Measurements from ENCODE around the gene TMTC2.
"Not testable (repeated sequence)": the region's sequence is repeated elsewhere in the genome, so short reads cannot be mapped to it uniquely, and the experiment has no call there.

Gene TMTC2

DNA sequence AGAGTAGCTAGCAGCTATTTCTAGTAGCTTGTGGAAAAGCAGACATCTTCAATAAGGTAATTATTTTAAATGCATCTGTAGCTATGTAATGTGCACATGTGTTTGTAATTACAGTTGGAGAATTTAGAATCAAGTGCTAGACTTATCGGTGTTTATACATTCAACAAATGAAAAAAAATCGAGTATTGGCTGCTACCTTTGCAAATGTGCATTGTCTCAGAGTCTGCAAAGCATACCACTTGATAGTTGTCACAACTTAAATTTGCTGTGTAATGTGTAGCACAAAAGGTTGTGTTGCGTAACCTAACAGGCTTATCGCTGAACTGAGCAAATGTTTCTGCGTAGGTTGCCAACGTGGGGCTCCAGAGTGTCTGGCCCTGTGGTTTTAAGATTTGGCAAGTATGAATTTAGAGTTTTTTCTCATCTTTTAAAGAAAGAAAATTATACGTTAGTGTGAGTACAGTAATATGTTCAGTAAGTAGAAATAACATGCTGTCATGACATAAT is 44.3 kb downstream of the TMTC2 start:
- DNase-seq, result no peak

DNA sequence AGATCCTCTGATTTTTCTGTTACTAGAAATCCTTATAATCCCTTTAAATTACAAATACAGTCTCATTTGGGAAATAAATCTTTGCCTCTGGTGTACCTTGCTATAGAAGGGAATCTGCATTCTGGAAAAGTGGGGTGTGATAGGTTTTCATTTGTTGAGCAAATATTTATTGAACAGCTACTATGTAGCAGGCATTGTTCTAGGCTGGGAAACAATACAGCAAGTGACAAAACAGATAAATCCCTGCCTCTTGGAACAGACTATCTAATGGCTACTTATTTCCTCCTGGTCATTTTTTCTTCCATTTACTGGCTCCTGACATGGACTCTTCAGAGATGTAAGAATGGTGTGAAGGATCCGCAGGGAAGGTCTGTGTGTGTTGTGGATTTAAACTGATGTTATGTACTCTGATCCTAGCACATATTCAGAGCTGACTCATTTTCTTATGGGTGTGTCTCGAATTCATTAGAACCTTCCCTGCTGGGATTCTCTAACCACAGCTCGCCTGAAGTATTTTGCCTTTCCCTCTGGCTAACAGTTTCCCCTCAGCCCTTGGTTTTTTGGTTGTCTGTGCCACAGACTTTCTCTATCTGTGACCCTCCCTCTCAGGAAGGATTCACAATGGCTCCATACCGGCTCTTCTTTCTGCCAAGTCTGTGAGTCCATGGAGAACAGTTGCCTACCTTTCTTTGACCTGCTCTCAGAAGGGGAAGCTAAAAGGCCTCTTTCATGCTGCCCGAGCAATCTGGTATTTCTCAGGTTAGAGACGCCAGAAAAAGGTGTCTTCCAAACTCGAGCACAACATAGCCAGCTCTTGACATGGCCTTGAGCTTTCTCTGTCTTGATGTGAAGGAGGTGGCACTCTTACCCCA is 53.7 kb downstream of the TMTC2 start:
- DNase-seq, result no peak

DNA sequence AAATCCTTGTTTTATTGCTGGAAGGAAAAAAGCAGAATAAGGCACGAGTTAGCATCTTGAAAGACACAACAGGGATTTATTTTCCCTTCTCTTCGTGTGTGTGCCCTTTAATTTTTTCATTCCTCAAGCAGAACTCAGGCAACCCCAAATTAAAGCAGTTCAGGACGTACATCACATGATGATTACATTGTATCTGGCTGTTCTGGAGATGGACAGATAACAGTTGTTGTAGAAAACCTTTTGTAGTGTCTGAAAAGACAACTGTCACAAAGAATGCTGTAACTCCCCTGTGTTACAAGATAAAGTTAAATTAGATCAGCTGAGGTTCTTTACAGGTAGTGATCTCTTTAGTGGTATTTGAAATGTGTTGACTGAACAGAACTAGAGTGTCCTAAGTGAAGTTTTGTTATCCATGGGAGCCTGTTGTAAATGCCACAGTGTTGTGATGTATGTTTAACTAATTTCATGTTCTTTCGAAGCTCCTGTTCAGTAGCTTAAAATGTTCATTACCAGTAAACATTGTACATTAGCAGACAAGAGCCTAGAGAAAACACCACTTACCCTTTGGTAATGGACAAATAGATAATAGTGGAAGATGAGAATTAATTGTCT is 58.5 kb downstream of the TMTC2 start:
- no peak for DNase-seq

DNA sequence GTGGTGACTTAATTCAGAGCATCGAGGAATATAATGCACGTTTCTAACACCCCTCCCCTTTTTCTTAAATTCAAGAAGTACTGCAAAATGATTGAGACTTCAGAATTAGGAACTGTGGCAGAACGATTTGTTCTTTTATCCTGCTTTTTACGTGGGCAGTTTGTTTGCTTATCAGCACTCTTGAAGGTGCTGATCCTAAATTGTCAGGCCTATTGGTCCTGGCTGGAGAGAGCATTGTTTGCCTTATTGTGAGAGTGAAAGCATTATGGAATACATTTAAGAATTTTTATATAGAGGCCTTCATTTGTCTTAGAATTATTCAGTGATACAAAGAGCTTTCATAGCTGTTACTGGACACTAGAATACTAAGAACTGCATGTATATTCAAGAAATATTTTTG is 59.1 kb downstream of the TMTC2 start:
- no peak for DNase-seq

DNA sequence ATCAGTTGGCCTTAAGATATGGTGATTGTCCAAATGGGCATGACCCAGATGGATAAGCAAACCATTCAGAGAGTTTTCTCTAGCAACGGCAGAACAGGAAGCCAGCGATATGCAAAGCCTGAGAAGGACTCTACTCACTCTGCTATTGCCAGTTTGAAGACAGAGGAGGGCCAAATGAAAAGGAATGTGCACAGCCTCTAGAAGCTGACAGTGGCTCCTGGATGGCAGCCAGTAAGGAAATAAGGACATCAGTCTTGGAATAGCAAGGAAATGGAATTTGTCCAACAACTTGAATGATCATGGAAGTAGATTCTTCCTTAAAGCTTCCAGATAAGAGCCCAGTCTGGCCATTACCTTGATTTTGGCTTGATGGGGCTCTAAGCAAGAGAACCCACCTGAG is 60.0 kb downstream of the TMTC2 start:
- no peak for DNase-seq

DNA sequence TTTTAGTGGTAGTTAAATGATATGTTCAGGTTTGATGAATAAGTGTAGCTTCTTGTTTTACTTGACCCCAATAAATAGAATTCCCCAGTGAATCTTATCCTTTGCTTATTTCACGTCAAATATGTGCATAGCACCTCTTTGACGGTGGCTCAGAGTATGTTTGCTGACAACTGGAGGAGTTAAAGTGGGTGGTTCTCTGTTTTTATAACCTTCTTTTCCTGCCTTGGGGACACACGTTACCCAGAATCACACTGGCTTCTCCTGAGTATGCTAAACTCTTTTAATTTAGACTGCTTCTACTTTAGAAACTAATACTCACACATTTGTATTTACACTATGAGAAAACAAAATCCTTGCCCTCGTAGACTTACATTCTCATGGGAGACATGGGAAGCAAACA is 62.3 kb downstream of the TMTC2 start:
- DNase-seq, result no peak

DNA sequence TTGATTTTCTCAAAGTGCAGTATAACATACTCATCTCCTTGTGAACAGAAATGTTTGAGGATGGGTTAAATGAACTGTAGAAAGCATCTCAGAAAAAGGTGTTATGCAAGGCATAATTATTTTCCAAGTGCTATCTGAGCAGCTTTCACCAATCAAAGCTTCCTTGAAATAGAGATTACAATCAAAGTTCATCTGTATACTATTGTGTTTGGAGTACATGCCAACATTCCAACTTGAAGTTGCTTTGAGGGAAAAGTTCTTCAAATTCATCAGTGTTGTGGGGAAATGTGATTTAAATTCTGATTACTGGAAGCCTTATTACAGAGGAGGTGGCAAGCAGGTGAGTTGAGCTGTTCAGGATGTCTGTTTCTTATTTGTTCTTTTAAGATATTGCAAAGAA is 68.2 kb downstream of the TMTC2 start:
- no peak for DNase-seq

DNA sequence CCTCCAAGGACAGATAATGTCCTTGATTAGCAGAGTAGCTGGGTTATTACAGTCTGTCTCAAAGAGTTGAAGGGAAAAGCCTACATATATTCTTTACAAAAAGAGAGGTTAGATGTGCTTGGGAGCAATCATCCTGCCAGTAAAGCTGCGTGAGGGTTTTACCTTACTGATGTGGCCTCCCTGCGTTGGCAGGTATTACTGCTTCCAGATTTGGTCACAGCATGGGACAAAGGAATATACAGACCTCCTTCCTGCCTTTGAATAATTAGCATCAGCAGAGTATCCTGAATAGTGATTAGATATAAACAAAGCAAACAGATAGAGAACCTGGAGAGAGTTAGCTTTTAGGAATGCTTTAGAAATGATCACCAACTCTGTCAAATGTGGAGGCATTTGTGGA is 69.6 kb downstream of the TMTC2 start:
- DNase-seq, result no peak

DNA sequence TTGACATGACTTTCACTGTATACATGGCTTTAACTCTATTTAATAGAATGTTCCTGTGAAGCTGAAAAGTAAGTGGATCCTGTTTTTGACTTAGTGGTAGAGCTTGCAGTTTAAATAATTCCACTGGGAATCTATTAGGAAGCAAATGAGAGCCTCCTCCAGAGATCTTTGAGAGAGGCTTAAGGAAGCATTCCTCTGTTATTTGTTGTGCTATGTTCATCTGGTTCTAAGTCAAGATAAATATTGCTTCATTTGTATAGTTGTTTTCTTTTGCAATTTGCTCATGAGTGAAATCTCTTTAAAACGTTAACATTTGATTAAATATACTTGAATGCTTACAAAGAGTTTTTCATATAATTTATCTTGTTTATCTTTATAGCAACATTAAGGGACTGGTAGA is 70.4 kb downstream of the TMTC2 start:
- no peak for DNase-seq

DNA sequence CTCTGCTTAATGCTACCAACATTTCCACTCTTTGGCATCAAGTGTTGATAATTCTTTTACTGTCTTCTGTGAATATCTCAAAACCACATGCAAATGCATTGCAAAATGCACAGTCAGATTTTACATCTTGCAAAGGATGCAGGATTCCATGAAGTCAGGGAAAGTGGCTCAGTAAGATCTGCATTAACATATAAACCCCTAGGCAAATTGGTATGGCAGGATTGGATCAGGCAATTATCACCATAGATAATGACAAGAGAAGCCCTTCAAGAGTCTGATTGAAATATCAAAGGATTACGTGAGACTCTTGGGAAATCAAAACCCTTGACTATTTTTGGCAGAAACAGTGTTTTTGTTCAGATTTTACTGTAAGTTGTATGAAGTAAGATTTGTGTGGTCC is 71.0 kb downstream of the TMTC2 start:
- no peak for DNase-seq

DNA sequence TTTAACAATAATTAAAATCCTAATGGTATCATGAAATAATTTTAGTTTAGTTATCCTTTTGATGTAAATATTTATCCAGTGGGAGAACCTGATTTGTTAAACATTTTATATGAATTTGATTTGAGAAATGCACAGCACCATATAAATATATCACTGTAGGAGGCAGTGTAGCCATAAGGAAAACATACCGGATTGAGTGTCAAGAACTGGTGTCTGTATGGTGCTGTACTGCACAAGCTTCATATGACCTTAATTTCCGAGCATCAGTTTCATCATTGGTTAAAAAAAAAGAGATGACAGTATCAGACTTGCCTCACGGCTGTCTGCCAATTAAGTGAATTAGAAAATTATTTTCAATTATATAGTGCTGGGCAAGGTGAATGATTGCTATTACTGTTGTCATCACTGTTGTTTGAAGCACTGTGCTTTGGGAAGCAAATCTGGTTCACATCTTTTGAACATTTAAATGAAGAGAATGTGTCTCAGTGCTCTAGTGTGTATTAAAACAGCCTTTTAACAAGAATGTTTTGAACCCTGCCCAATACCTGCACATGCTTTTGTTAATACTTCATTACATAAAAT is 72.1 kb downstream of the TMTC2 start:
- no peak for DNase-seq

DNA sequence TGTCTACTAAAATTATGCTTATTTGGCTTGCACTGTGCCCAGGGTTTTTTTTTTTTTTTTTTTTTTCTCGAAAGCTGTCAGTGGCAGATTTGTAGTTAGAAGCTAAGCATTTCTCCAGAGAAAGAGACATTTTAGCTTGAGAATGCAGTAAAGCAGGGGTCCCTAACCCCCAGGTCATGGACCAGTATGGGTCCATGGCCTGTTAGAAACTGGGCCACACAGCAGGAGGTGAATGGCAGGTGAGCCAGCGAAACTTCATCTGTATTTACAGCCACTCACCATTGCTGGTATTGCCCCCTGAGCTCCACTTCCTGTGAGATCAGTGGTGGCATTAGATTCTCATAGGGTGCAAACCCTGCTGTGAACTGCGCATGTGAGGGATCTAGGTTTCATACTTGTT is 73.7 kb downstream of the TMTC2 start:
- DNase-seq, result no peak

DNA sequence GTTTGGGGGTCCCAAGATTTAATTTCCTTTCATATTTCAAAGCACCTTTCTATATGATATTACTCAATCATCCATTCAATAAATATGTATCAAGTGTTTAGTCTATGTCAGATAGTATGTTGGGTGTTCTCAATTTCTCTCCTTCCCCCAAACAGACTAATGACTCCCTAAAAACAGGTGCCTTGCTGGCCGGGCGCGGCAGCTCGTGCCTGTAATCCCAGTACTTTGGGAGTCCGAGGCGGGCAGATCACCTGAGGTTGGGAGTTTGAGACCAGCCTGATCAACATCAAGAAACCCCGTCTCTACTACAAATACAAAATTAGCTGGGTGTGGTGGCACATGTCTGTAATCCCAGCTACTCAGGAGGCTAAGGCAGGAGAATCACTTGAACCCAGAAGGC is 78.5 kb downstream of the TMTC2 start:
- DNase-seq, result not testable (repeated sequence)

DNA sequence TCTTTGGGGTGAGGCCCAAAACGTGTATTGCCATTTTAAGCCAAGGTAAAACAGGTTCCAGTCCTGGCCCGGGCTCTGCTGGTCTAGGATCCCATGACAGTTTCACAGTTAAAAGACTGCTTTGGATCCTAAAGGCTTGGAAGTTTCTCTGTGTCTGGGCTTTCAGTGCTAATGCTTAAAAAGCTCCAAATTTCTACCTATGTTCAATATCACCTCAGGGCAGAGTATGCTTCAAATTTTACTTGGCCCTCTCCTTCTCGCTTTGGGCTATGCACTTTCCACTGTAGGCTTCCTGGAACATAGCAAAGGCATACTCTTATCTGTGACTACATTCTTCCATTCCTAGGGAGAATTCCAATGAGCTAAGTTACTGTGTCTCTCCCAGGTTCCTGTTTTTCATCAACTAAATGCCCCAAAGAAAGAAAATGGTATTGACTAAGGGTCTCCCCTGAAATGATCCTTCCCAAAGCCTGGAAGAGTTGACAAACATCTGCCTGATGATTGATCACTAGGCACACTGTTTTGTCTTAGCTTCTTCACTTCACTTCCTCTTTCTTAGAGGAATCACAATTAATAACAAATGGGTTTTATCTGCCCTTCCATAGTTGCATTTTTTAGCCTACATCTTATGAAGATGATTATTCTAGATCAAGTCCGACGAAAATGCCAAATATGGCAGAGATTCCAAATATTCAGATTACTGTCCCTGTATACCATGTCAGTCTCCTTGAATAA is 79.4 kb downstream of the TMTC2 start:
- no peak for DNase-seq

DNA sequence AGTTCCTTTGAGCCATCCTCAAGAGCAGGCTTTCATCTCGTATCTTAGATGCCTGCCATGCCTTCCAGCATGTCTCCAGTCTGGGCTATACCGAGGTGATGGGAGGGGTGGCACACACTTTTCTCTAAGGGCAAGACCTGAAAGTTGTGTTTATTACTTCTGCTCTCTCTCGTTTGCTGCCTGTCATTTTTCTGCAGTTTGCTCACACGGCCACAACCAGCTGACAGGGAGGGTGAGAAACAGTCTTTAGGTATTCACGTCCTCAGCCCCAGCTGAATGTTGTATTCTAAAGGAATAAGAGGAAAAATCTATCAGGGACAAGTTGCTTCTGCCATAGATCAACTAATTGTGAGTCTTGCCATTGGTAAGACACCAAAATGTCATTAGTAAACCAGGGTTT is 88.0 kb downstream of the TMTC2 start:
- DNase-seq, result no peak

DNA sequence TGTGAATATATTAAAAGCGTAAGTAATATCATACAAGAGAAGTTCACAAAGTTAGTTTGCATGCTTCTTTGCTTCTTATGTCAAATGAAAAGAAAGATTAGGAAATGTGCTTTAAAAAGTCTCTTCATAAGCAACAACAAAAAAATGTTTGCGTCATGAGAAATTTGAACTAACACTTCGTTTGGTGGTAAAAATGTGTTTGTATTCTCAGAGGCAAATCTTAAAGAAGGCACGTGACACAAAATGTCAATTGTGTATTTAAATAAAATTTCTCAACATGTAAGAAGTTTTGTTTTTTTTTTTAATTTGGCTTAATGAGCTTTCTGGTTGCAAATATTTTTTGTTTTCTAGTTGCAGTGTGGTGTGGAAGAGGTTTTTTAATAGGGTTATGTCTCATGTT is 93.8 kb downstream of the TMTC2 start:
- no peak for DNase-seq

DNA sequence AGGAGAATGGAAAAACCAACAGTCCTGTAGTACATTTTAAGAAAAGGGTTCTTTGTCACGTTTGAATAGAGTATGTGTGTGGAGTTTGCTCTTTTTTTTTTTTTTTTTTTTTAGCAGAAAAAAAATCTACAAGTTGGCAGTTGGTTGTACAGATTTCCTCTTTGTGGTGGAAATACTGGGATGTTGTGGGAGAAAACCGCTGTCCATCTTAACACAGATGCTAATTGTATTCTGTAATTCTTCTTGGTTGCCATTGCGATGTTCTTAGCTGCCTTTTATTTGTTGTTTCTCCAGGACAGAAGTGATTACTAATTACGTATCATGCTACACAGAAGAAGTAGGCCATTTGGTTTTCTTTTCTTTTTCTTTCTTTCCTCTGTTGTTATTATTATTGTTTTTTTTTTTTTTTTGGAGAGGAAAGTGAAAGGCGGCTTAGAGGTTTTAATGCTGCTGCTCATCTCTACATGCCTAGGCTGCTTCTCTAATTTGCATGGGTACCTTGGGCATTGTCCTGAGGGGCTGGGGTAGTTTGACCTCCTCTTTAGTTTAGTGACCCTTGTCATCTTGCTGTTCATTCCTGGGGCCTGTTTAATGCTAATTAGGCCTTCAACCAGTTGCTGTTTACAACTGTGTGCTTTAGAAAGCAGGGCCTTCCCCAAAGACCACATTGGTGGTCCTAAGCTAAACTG is 94.7 kb downstream of the TMTC2 start:
- no peak for DNase-seq

DNA sequence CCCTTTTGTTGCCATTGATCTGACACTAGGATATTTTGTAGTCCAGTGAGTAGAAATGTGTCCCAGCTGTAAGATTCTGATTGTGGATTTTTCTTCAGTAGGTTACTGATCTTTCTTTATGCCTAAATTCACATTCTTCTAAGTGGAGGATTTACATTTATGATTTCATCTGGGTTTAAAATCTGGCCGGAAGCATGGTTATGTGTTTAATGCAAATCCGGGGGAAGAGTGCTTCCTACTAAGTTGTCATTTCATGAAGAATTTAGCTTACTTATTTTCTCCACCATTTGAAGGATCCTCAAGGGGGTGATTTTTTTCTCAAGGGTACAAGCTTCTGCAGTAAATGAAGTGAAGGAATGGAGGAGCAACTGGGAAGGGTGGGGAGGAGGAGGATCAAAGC is 96.7 kb downstream of the TMTC2 start:
- DNase-seq, result no peak

DNA sequence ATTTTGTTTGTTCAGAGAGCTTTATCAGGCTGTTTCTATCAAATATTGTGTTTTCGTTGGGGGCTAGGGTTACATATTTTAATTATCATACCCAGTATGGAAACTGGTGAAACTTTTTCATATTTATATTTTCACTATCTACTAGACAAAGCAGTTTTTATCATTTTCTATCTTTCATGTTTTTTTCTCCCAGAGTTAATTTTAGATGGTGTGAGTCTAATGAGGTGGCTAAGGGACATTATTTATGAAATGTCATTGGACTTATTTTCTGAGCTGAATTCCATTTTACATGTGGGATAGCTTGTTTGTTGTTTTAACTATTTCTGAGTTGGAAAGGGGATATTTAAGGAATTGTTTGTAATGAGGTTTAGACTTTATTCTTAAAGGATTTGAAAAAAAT is 100.3 kb downstream of the TMTC2 start:
- DNase-seq, result no peak

DNA sequence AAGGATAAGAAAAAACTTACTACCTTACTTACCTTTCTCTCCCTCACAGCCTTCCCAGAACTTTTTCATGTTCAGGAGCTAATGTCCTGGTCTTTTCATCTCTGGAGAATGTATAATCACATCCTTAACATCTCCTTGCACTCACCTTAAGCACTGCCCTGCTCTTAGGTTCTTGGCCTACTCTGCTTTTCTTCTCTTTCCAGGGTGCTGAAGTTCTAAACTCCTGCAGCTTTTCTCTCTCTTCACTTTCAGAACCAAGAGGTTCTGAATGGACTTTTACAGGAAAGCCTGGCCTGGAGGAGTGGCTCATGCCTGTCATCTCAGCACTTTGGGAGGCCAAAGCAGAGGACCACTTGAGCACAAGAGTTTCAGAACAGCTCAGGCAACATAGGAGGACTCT is 101.9 kb downstream of the TMTC2 start:
- DNase-seq, result no peak

DNA sequence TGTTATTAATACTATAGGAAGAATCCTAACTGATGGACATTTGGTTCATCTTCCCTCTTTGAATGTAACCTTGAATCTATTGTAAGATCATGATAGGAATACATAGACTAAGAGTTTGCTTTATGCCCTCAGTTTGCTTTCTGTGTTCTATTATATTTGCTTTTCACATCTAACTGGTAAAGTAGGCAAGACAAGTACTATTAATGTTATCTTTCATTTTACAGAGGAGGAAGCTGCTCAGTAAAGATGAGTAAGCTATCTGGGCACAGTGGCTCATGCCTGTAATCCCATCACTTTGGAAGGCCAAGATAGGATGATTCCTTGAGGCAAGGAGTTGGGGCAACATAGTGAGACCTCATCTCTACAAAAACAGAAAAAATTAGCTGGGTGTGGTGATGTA is 103.0 kb downstream of the TMTC2 start:
- DNase-seq, result no peak

DNA sequence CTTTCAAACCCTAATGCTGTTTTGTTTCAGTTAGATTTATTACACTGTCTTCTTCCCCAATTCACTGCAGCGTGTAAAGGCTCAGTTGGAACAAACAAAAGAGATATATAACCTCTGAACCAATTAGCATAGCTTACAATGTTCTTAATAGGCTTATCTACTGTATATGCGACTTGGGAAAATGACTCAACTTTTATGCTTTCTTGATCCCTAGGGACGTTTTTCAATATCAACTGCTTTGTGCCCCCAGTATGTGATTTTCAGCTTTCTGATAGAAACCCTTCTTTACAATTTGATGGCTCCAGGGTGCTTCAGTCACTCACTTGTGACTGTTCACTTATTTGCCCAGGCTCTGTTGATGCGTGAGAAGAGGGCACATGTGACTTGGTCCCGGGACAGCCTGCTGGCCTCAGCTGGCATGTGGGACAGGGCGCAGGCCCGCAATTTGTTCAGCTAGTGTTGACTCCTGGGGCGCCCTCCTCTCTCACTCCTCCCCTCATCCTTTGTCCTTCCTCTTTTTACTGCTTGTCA is 107.1 kb downstream of the TMTC2 start:
- no peak for DNase-seq

DNA sequence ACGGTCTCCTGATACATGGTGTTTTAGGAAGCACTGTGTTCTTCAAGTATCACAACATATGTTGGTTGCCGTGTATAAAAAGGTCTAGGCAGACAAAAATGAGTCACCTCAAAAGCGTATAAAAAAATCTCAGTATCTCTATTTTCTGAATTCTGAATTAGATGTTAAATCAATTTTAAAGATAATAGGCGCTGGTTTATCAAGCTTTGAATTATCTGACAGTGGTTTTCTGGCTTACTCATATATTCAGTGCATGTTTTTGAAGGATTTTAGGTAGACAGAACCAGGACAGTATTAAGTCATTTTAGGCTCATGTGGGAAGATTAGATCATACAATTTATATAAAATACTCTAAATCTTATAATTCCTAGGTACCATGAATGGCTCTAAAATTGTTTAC is 110.8 kb downstream of the TMTC2 start:
- DNase-seq, result no peak

Data from stimulated activated CD4-positive, alpha-beta T cell treated with anti-CD3 and anti-CD28 coated beads, Interleukin-1b, Interleukin-23, amount 100 ng/mL, for 48 hours (primary cell).